Loucy (cell line): ENCODE measurements around the gene ELL.

Experiments
- CTCF ChIP-seq: fragments of 200-600 bp; sonication (generic); conservative IDR thresholded peaks from 2 replicates; pipeline ENCODE4 v1.5.1; 2014; ENCODE audit warnings: mild to moderate bottlenecking, antibody characterized with exemption, low read length
- EZH2phosphoT487 ChIP-seq: fragments of 200-600 bp; IDR thresholded peaks from 2 replicates; pipeline ENCODE4 v1.6.1; 2018; ENCODE audit warnings: antibody characterized with exemption, mild to moderate bottlenecking, moderate library complexity, borderline replicate concordance

- TF ChIP-seq CTCF (peak; percentile 42), EZH2phosphoT487 (no peak)
Measured at GRCh38 chr19:18488403-18488723, 33.5 kb downstream of the ELL start.
